ENCODE measurements around the gene TSPAN6.

The TSPAN6 gene

GRCh38 chrX:100647095-100647494 lies 10.5 kb upstream of the TSPAN6 start:
- no peak for DNase-seq

GRCh38 chrX:100645106-100645505 lies 8.5 kb upstream of the TSPAN6 start:
- DNase-seq: no peak

GRCh38 chrX:100643956-100644860 lies 7.6 kb upstream of the TSPAN6 start, which contains the start of gene SRPX2:
Gene SRPX2 (plus strand): TSS chrX:100644199. CDS start chrX:100646323, 2,124 bp downstream.
- DNase-seq: no peak

- no peak for DNase-seq
Measured at GRCh38 chrX:100643212-100643611, 6.6 kb upstream of the TSPAN6 start.

GRCh38 chrX:100642290-100642689 lies 5.7 kb upstream of the TSPAN6 start:
- no peak for DNase-seq

- no peak for DNase-seq
Measured at GRCh38 chrX:100635989-100636320, 651 bp downstream of the TSPAN6 start.

- no peak for DNase-seq
Measured at GRCh38 chrX:100635040-100635439, 1.6 kb downstream of the TSPAN6 start.

GRCh38 chrX:100625985-100626491 lies 10.6 kb downstream of the TSPAN6 start:
- no peak for DNase-seq

- DNase-seq: no peak
Measured at GRCh38 chrX:100623001-100623400, 13.6 kb downstream of the TSPAN6 start.

GRCh38 chrX:100615005-100615404 lies 21.6 kb downstream of the TSPAN6 start:
- DNase-seq: no peak

GRCh38 chrX:100611951-100612350 lies 24.7 kb downstream of the TSPAN6 start:
- DNase-seq: no peak

GRCh38 chrX:100609591-100609990 lies 27.0 kb downstream of the TSPAN6 start:
- DNase-seq: no peak

- no peak for DNase-seq
Measured at GRCh38 chrX:100606753-100607152, 29.9 kb downstream of the TSPAN6 start.

- no peak for DNase-seq
Measured at GRCh38 chrX:100600758-100601157, 35.8 kb downstream of the TSPAN6 start.

GRCh38 chrX:100600340-100600739 lies 36.3 kb downstream of the TSPAN6 start:
- no peak for DNase-seq

GRCh38 chrX:100599456-100599855 lies 37.1 kb downstream of the TSPAN6 start:
- no peak for DNase-seq

GRCh38 chrX:100596601-100597000 lies 40.0 kb downstream of the TSPAN6 start:
- no peak for DNase-seq

GRCh38 chrX:100593581-100593980 lies 43.0 kb downstream of the TSPAN6 start:
- no peak for DNase-seq

- DNase-seq: no peak
Measured at GRCh38 chrX:100593126-100593525, 43.5 kb downstream of the TSPAN6 start.

- no peak for DNase-seq
Measured at GRCh38 chrX:100591256-100592051, 45.2 kb downstream of the TSPAN6 start.

- DNase-seq: no peak
Measured at GRCh38 chrX:100587861-100588260, 48.7 kb downstream of the TSPAN6 start.

- no peak for DNase-seq
Measured at GRCh38 chrX:100586747-100587146, 49.9 kb downstream of the TSPAN6 start.

- no peak for DNase-seq
Measured at GRCh38 chrX:100584611-100585010, 52.0 kb downstream of the TSPAN6 start, which contains the start of gene TNMD. Gene TNMD (plus strand): TSS chrX:100584936. CDS start chrX:100585019, 83 bp downstream.

Data from NCI-H774 (cell line).